IMR-90 (cell line): ENCODE data around the gene CCL19.

ENCODE experiments used
- FOS ChIP-seq: fragments of 150-350 bp; IDR thresholded peaks from 2 replicates; pipeline ENCODE4 v1.6.1; 2016; ENCODE audit warnings: low read depth, low read length
- POLR2A ChIP-seq: IDR thresholded peaks from 2 replicates; pipeline ENCODE4 v1.6.1; 2012; ENCODE audit warnings: mild to moderate bottlenecking, low read depth, low read length
- TF ChIP-seq, protein P1 (sequence below): conservative IDR thresholded peaks from 2 replicates; pipeline ENCODE4 v1.5.1; 2012; ENCODE audit warnings: mild to moderate bottlenecking, low read depth, low read length, improper control_type of control experiment

DNA sequence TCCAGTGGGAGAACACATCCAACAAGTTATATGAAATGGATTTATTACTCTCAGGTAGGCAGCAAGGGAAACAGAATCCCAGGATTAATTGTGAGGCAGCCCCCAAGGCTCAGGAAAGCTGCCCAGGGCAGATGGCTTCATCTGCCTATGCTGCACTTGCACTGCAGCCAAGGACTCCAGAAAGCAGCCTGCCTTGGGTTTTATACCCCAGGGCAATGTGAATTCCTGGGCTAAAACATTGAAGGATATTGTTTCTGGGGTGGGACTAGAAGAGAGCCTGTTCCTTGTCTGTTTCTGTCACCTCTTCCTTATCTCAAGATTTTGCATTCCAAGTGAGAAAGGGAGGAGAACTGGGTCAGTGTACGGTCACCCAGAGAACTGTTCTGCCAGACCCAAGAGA lies 19.8 kb downstream of the CCL19 start:
- TF ChIP-seq POLR2A (no peak), FOS (no peak)
- TF ChIP-seq, protein P1, sequence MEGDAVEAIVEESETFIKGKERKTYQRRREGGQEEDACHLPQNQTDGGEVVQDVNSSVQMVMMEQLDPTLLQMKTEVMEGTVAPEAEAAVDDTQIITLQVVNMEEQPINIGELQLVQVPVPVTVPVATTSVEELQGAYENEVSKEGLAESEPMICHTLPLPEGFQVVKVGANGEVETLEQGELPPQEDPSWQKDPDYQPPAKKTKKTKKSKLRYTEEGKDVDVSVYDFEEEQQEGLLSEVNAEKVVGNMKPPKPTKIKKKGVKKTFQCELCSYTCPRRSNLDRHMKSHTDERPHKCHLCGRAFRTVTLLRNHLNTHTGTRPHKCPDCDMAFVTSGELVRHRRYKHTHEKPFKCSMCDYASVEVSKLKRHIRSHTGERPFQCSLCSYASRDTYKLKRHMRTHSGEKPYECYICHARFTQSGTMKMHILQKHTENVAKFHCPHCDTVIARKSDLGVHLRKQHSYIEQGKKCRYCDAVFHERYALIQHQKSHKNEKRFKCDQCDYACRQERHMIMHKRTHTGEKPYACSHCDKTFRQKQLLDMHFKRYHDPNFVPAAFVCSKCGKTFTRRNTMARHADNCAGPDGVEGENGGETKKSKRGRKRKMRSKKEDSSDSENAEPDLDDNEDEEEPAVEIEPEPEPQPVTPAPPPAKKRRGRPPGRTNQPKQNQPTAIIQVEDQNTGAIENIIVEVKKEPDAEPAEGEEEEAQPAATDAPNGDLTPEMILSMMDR = no peak
